CD4-positive, alpha-beta T cell (primary cell): ENCODE results near the gene FAM124A. TPM values are rescaled to one million over a fixed set of nuclear protein-coding genes. Genes with fewer than 3 reads are reported as not detected.
"Not testable (repeated sequence)": the region's sequence is repeated elsewhere in the genome, so short reads cannot be mapped to it uniquely, and the experiment has no call there.

Source experiments
- ATAC-seq: fragments of 200-7000 bp; cut with Tn5 transposase; one replicate; pipeline ENCODE4 v1.10.0; 2022; ENCODE audit warnings: mild to moderate bottlenecking; ENCODE audit not compliant: poor library complexity
- CTCF ChIA-PET: fragments of 350-600 bp; sonication (Branson Sonifier 250); formaldehyde crosslinking; loops from one replicate; lab custom pipeline; 2021; ENCODE audit warnings: antibody characterized with exemption, inconsistent platforms; lab: Charles Lee
- POLR2A ChIA-PET: fragments of 350-600 bp; sonication (Branson Sonifier 250); formaldehyde crosslinking; loops from one replicate; lab custom pipeline; 2021; ENCODE audit warnings: antibody characterized with exemption, inconsistent platforms; lab: Charles Lee
- DNase-seq, 14 experiments: peaks; one replicate each; pipeline ENCODE4 v3.0.0-alpha.2; 2013 to 2020; ENCODE audit warnings: mixed read lengths in 2 of 14
- H3K27ac ChIP-seq, 2 donors: one replicate each; pipeline versions ENCODE4 v1.5.1 to v1.7.0; 2013; ENCODE audit warnings: low read length in 2 of 2, low read depth in 1 of 2, mild to moderate bottlenecking in 1 of 2
- H3K27me3 ChIP-seq, 2 experiments: 1 replicate in 1 of 2; 2 replicates in 1 of 2; pipeline versions ENCODE4 v1.6.1 to v1.7.0; 2013; ENCODE audit warnings: low read length in 2 of 2, control low read depth in 1 of 2, mild to moderate bottlenecking in 1 of 2, moderate library complexity in 1 of 2; ENCODE audit not compliant: insufficient read depth in 2 of 2, control insufficient read depth in 1 of 2
- H3K36me3 ChIP-seq: one replicate; pipeline ENCODE4 v1.6.1; 2013; ENCODE audit warnings: low read length, control low read depth; ENCODE audit not compliant: insufficient read depth
- H3K4me1 ChIP-seq: one replicate; pipeline ENCODE4 v1.6.1; 2013; ENCODE audit warnings: low read length, control low read depth; ENCODE audit not compliant: insufficient read depth
- H3K4me3 ChIP-seq: one replicate; pipeline ENCODE4 v1.5.1; 2013; ENCODE audit warnings: mild to moderate bottlenecking, low read length, moderate library complexity
- H3K9me3 ChIP-seq, 2 experiments: 1 replicate in 1 of 2; 2 replicates in 1 of 2; pipeline versions ENCODE4 v1.6.1 to v1.7.0; 2013; ENCODE audit warnings: low read length in 2 of 2, mild to moderate bottlenecking in 2 of 2, control low read depth in 1 of 2, moderate library complexity in 1 of 2; ENCODE audit not compliant: control insufficient read depth in 1 of 2, insufficient read depth in 1 of 2
- H3K27ac Mint-ChIP-seq: one replicate; pipeline ENCODE4 v1.8.0; 2020; ENCODE audit warnings: mixed read lengths
- H3K27me3 Mint-ChIP-seq: one replicate; pipeline ENCODE4 v1.8.0; 2021; ENCODE audit warnings: mixed read lengths
- H3K36me3 Mint-ChIP-seq: one replicate; pipeline ENCODE4 v1.8.0; 2021; ENCODE audit warnings: low read depth, mixed read lengths
- H3K4me1 Mint-ChIP-seq: one replicate; pipeline ENCODE4 v1.8.0; 2021; ENCODE audit warnings: low read depth, mixed read lengths
- H3K4me3 Mint-ChIP-seq: one replicate; pipeline ENCODE4 v1.8.0; 2020; ENCODE audit warnings: mild to moderate bottlenecking, mixed read lengths
- H3K9me3 Mint-ChIP-seq: one replicate; pipeline ENCODE4 v1.8.0; 2020; ENCODE audit warnings: mixed read lengths
- CTCF ChIP-seq: fragments of 200-600 bp; IDR thresholded peaks from one replicate; pipeline ENCODE4 v1.8.0; 2022; ENCODE audit warnings: antibody characterized with exemption, mild to moderate bottlenecking
- intact Hi-C, 2 experiments: fragments of 100-400 bp; cut with DNase I in 1 of 2; cut with micrococcal nuclease in 1 of 2; formaldehyde crosslinking; loops; one replicate each; pipeline versions ENCODE4 v1.15.1 to v1.9.0; 2023 to 2025; cut with DNase I, micrococcal nuclease
- total RNA-seq, 174 experiments: library from RNA in 2 of 174; stranded (reverse) in 2 of 174; gene quantifications; one replicate each; pipeline ENCODE4 v1.2.3 and lab custom pipeline; 2021 to 2026

FAM124A gene
- total RNA-seq, 2 experiments from 2014 or later, result not detected

GRCh38 chr13:51286135-51287002, 64.2 kb downstream of the FAM124A start:
- Histone ChIP-seq H3K4me1 (peaks cover 3% of the 10 kb centered on the region), H3K4me3 (no peak overlapping the region), H3K9me3 (no peaks in the 10 kb centered on the region), H3K27ac (no peak overlapping the region), H3K36me3 (no peaks in the 10 kb centered on the region), H3K27me3 (no peaks in the 10 kb centered on the region)
- peak; percentile 87 for TF ChIP-seq CTCF
- ChIA-PET POLR2A (interaction anchor here (0.6 to 1.3 kb wide), 3 partner anchors 25 to 512 kb away, joined by 3 to 4 read pairs (median 3); no protein-coding TSS in a partner anchor), CTCF (interaction anchor here (0.7 to 1.5 kb wide), 10 partner anchors 9 to 713 kb away, joined by 3 to 8 read pairs (median 3); no protein-coding TSS in a partner anchor)
- Mint-ChIP-seq H3K4me1 (no peaks in the 10 kb centered on the region), H3K27me3 (peaks cover 8% of the 10 kb centered on the region), H3K4me3 (no peak overlapping the region), H3K36me3 (no peaks in the 10 kb centered on the region), H3K9me3 (no peaks in the 10 kb centered on the region), H3K27ac (no peak overlapping the region)
- ATAC-seq (peak; percentile 52), DNase-seq (peak; percentile 33 to 73 (median 56))
- intact Hi-C loops, result loop anchor here (5.0 to 10.0 kb wide), 3 partner anchors 162 to 1309 kb away; no protein-coding TSS in a partner anchor

- no peak for DNase-seq
- no peak for TF ChIP-seq CTCF
- Mint-ChIP-seq H3K36me3 (no peaks in the 10 kb centered on the region), H3K4me1 (no peaks in the 10 kb centered on the region), H3K27ac (no peak overlapping the region), H3K4me3 (no peak overlapping the region), H3K9me3 (no peaks in the 10 kb centered on the region), H3K27me3 (peaks cover 8% of the 10 kb centered on the region)
- Histone ChIP-seq H3K36me3 (no peaks in the 10 kb centered on the region), H3K27me3 (no peaks in the 10 kb centered on the region), H3K9me3 (no peaks in the 10 kb centered on the region), H3K4me3 (no peak overlapping the region), H3K4me1 (peaks cover 3% of the 10 kb centered on the region), H3K27ac (no peak overlapping the region)
- intact Hi-C loops, result loop anchor here (5.0 to 10.0 kb wide), 3 partner anchors 163 to 1310 kb away; no protein-coding TSS in a partner anchor
- POLR2A ChIA-PET, result no interaction called here
- ATAC-seq, result no peak
- CTCF ChIA-PET, result no interaction called here
These were observed 65.6 kb downstream of the FAM124A start for GRCh38 chr13:51287758-51288157.

DNA sequence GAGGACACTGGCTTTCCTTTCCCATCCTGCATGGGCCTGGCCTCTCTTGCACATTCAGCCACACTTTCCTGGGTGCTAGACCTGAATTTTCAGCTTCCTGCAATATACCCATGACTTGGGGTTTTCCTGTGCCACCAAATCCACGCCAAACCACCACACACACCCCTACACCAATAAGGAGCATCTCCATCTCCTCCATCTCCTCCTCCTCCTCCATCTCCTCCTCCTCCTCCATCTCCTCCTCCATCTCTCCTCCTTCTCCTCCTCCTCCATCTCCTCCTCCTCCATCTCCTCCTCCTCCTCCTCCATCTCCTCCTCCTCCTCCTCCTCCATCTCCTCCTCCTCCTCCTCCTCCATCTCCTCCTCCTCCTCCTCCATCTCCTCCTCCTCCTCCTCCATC, 66.1 kb downstream of the FAM124A start:
- H3K36me3 Mint-ChIP-seq, H3K36me3 ChIP-seq, DNase-seq, H3K4me1 ChIP-seq, H3K4me1 Mint-ChIP-seq, H3K4me3 Mint-ChIP-seq, H3K9me3 ChIP-seq, H3K27ac ChIP-seq, ATAC-seq, H3K4me3 ChIP-seq, H3K9me3 Mint-ChIP-seq, CTCF ChIA-PET, H3K27ac Mint-ChIP-seq, H3K27me3 Mint-ChIP-seq, POLR2A ChIA-PET, H3K27me3 ChIP-seq: not testable (repeated sequence)
- intact Hi-C loops, result loop anchor here (5.0 to 10.0 kb wide), 3 partner anchors 163 to 1311 kb away; no protein-coding TSS in a partner anchor
